HG03575 (cell line): Measurements from ENCODE around the gene IGSF5.
"Not testable (repeated sequence)": the region's sequence is repeated elsewhere in the genome, so short reads cannot be mapped to it uniquely, and the experiment has no call there.

Experiments
- ATAC-seq: cut with Tn5 transposase; IDR thresholded peaks from one replicate; pipeline ENCODE4 v1.9.1; 2021; ENCODE audit not compliant: unreplicated experiment, insufficient number of reproducible peaks, low FRiP score; ENCODE audit errors: extremely low read depth

The IGSF5 gene

DNA sequence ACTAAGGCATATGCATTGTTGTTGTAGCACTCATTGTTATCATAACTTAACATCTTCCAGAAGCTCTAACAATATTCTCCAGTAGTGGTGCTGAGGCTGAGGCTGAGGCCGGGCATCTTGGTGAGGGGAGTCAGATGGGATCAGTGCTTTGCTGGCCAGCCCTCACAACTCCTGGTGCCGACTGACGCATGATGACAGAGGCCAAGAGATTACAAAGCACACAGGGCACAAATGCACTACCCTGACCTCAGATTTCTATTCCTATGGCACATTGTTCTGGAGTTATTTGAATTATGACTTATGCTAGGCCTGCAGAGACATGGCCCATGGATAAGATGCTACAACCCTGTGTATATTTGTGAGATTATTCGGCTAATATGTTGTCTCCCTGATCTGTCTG lies 8.3 kb upstream of the IGSF5 start:
- no peak for ATAC-seq

DNA sequence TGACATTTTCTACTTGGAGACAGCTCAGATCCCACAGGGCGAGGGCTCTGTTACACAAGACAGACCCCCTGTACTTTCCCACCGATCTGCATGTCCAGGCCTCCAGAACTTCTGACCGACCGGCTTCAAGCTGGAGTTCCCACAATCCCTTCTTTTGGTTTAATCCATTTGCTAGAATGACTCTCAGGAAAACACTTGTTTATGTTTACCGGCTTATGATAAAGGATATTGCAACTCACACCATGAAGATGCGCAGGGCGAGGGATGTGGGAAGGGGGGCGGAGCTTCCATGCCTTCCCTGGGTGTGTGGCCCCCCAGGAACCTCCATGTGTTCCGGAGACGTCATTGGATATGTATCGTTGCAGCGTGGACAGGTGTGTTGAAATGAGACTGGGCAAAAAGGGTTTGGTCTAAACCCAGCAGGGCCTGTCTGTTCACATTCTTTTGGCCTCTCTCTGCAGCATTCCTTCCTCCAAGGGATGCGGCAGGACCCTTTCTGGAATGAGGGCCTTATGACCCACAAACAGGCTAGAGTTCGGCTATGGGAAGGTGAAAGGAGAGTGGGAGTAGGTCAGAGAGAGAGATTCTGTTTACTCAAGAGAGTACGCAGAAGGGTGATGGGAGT lies 7.5 kb upstream of the IGSF5 start:
- no peak for ATAC-seq

DNA sequence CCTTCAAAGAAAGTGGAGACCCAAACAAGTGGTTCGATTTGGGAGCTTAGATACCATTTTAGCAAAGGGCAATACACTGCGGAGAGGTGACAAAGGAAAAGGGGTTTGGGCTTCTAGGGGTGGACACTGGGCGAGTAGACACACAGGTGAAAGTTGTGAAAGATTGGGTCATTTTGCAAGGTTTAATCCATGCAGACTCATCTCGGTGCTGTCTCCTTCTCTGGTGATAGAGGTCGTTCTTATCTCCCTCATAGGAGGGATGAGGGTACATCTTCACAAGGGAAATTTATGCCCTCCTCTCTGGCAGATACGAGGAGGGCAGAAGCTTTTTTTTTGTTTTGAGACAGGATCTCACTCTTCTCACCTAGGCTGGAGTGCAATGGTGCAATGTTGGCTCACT lies 6.4 kb upstream of the IGSF5 start:
- ATAC-seq = no peak

DNA sequence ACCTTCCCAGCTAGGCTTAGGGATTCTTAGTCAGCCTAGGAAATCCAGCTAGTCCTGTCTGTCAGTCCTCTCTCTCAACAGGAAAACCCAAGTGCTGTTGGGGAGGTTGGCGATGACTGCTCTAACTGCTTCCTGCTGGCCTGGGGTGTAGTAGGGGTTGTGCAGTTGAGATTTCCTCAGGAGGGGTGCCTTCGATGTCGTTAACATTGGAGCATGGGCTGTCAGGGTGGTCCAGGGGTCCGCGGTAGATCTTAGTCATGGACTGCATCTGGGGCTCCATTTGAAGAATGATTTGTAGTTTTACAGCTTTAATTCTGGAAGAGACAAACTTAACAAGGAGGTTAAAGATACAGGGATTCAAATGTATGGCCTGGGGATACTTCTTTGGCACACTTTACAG lies 5.5 kb upstream of the IGSF5 start:
- ATAC-seq = not testable (repeated sequence)

DNA sequence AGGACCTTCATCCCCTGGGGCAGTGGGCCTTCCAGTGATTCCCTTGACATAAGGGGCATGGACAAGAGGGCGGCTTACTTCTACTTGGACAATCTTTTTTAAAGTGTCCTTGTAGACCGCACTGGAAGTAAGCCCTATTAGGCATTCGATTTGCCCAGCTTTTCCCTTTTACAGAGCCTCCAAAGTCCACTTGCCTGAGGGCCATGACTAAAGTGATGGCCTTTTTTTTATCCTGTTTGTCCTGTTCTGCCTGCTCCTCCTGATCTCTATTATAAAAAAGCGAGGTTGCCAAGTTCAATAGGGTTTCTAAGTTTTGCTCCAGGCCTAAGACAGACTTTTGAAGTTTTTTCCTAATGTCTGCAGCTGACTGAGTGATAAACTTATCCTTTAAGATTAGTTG lies 2.4 kb upstream of the IGSF5 start:
- not testable (repeated sequence) for ATAC-seq

DNA sequence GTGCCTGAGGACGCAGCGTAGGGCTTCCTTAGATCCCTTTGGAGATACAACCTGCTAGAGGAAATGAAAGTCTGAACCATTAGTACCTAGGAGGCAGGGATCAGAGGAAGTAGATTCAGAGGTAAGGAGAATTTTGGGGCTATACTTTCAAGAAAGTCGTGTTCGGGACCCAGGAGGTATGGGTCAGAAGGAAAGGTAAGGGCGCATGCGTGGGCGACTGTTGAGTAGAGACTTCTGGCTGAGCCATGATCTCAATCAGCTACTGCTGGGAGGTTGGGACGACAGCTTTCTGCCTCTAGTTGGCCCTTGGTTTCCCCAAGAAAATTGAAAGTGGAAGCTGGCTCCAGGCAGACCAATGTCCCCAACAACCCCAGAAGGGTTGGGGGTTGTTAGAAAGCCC lies 349 bp downstream of the IGSF5 start:
- not testable (repeated sequence) for ATAC-seq

DNA sequence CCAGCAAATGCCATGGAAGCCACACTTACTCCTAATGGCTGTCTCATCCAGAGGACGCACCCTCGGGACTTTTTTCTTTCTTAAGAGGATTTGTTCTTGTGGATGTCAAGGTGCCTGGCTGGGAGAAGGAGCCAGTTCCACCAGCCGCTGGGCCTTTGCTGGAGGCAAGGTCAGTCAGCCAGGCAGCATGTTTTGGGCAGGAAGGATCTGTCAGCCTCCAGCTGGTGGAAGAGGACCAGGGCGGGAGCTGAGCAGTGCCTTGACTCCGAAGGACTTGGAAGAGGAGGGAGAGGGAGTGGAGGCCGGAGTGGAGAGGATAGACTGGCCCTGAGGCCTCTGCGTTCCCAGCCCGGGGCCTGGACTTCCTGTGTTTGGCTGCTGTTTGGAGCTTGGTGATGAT lies 5.7 kb downstream of the IGSF5 start:
- no peak for ATAC-seq

DNA sequence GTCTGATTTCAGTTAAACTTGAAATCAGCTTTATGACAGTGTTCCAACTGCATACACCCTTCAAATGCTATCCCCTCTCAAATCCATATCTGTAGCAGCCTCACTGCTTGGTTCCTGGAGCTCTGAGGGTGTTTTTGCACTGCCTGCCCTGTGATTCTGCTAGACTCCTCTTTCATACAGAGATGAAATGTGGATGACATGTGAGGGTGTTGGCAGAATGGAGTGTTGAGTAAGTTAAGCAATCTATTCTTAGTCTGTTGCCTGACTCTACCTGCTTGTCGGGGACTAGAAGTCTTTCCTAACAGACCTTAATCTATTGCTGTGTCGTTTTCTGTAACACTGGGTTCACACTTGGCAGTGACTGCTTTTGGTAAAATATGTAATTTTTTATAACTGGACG lies 9.8 kb downstream of the IGSF5 start:
- no peak for ATAC-seq

DNA sequence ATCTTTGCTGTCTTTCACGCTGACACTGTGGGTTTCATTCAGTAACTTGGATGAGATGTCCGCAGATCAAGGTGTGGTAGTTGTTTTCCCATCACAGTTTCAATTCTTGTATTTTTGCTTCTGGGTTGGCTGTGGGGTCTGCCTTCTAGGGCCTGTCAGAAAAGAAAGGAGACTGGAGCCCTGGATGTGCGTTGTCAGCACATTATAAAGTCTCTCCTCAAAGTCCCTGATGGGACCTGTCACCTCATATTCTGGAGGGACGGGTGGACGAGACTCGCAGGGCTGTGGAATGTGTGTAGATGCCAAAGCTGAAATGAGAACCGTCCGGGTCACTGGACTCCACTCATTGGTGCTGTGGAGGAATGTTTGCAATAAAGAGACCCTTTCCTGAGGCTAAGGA lies 11.3 kb downstream of the IGSF5 start:
- ATAC-seq = no peak

DNA sequence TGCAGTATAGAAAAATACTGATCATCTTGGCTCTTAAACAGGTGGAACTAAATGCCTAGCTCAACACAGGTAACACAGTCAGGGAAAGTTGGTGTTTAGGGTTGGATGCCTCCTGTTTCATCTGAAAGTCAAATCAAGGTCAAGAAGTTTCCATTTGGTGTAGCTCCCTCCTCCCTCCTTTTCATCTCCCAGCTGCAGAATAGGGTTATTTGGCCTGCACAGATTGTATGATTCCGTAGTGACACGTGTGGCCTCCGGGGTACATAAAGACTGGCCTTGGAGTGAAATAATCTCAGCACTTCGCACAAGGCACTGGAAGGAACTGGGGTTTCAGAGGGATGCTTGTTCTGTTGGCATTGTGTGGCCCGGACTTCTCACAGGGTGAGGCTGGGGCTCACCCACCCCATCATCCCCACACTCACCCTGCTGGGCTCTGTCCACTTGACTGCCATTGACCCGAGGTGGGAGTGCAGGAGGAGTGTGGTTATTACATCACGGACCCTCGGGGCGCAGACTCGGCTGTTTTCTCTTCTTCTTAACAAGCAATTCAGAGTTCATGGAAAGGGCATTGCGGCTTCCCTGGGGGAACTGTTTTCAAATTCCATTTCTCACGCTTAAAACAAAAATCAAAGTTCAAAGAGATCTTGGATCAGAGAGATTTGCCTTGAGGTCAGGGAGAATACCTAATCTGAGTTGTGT lies 18.4 kb downstream of the IGSF5 start:
- no peak for ATAC-seq

DNA sequence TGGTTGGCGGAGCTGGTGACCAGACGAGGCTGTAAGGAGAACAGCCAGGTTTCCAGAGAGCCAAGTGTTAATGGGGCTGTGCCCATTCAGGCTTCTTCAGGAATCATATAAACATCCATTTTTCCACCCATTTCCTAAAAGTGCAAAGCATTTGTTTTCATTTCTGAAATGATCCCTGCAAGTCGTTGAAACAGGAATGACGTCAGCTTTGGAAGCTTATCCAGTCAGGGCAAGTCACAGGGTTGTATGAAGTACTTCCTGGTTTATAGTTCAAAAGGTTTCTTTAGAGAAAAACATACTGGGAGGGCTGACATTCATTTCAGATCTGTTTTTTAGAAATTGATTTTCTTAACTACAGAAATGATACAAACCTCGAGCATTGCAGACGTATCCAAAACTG lies 29.2 kb downstream of the IGSF5 start:
- no peak for ATAC-seq

DNA sequence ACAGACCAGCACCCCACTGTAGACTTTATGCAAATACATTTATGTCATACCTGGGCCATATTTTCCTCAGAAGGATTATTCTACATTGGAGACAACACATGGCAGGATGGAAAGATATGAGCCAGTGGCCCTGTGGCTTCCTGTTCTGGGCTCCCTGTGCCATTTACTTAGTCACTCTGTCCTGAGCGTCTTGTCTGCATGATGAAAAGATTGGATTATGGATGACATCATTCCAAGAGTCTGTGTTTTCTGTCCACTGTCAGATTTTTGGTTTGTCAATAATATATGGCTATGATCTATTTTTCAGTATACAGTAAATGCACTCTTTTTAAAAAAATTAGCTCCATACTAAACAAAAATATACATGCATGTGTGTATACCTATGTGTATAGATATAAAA lies 30.8 kb downstream of the IGSF5 start:
- ATAC-seq = no peak

DNA sequence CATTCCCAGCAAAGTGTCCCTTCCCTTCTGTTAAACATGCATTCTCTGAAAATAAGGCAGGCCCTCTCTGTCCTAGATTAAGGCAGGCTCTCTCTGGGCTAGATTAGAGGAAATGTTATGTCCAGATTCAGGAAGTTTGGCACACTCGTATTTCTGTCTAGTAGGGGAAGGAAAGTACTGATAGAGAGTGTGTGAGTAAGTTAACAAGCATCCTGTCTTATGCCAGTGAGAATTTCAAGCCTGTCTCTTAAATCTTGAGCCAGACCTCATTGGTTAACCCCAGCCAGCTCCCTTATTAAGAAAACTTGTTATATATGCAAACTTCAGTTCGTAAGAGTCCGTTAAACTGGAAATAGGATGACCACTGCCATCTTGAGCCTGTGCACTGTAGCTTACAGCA lies 31.6 kb downstream of the IGSF5 start:
- no peak for ATAC-seq

DNA sequence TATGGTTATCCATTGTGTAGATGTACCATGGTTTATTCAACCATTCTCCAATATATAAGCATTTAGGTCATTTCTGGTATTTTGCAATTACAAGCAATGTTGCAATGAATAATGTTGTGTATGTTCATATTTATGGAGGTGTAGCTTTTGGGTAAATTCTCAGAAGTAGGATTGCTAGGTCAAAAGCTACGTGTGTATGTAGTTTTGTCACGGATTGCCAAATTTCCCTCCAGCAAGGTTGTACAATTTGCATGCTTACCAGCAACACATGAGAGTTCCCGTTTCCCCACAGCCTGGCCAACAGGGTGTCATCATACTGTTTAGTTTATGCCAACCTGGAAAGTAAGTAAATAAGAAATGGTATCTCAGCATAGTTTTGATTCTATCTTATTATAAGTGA lies 36.3 kb downstream of the IGSF5 start:
- no peak for ATAC-seq

DNA sequence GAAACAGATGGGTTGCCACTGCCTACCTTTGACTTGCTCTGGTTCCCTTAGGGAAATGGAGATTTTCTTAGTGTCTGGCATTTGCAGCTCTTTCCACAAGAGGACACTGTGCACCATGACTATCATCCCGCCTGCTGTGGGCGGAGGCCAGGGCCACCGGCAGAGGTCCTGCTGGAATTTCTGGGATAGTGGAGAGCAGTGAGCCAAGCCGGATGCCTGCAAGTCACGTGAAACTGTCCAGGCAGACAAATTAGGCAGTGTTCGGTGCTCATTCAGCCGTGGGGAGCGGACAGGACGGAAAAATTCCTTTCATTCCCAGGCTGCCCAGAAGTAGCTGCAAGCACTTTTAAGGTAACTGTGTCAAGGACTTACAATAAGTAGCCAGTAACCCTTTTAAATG lies 43.4 kb downstream of the IGSF5 start:
- ATAC-seq = no peak

DNA sequence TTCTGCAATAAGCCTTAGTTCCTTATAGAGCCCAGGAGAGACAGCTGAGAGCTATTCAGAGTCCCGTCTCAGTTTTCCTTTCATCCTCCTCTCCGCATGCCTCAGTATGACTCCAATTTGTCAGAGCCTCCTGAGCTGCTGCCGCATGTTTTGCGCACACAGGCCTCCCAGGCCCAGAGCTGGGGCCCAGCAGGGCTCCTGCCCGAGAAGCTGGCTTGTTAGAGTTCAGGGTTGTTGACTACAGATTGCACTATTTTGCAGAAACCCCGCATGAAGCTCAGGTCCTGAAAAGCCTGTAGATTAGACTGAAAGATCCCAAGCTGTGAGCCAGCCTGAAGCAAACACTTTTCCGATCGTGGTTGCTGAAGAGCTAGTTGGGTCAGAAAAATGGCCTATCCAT lies 51.5 kb downstream of the IGSF5 start:
- ATAC-seq = no peak

DNA sequence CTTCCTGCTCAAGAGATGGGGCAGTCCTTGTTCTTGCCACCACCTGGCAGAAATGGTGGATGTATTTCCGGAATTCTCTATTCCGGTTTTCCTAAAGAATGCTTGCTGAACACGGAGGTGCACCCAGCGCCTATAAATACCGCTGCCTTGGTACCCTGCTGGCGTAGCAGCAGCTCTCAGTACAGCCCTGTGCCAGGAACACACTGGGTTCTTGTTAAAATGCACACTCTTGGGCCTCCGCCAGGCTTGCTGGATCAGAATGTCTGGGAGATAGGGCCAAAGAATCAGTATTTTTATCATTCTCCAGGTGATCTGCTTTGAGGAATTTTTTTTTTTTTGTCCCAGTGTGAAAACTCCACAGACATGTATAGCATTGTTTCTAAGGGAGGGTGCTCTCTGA lies 54.2 kb downstream of the IGSF5 start:
- ATAC-seq = no peak

DNA sequence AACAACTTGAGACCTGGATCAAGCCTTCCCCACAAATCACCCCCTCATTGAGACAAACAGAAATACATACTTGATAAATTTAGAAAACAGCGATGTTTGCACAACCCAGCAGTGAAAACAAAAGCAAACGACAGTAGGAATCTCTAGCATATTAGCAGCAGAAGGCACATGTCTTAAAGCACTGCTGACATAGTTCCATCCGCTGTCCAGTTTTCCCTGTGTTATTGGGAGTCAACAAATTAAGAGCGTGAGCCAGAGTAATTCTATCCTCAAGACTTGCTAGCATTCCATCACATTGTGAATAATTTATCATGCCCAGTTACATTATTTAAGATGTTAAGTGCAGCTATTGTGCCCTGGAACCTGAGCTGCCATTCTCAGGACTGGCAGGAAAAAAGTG lies 55.3 kb downstream of the IGSF5 start:
- no peak for ATAC-seq

DNA sequence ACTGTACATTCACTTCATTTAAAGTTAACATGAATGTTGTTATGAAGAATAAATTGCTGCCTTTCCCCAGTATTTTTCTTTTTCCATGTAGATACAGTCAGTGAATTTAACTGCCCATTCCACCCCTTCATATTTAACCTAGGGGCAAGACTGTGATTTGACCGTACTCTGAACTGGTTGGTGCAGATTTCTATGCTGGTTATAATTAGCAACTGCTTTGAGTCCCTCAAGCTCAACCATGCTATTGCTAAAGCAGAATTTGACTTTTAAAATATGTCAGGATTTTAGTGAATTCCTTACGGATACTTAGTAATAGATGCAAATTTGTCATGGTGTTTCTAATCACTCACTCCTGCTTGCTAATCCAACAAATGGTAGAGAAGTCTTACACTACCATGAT lies 57.2 kb downstream of the IGSF5 start:
- ATAC-seq = no peak

DNA sequence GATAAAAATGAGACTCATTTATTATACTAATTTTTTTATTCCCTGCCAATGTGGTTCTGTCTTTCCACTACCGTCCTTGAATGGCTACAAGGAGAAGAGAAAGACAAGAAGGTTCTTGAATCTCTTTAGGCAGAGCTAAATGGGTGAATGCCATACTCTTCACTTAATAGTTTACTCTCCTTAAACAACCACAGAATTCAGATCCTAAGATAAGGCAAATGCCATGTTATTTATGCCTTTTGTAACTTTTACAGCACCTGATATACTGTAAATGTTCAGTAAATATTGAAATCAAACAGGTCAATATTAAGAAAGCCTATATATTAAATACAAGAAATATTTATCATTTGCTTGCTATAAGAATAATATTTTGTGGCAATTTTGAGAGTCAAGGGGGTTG lies 58.4 kb downstream of the IGSF5 start:
- no peak for ATAC-seq

DNA sequence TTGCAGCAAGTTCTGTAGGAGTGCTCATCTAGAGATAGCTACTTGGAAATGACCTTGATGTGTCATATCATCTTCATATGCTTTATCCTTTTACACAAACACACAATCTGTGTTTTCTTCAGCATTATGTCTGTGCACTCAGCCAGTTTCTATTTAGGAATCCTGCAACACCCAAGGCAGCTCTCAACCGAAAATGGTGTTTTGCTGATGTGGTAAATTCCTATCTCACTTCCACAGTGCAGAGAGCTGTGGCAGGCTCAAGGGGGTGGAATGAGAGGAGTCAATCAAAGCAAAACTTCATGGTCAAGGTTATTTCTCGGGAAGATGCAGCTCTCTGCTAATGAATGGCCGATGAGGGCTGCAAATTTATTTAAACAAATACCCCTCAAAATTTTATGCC lies 59.3 kb downstream of the IGSF5 start:
- ATAC-seq = no peak
